ENCODE measurements around the gene ITGB3. TPM values are rescaled to one million over a fixed set of nuclear protein-coding genes. Genes with fewer than 3 reads are reported as not detected.

The ITGB3 gene
- total RNA-seq, 2 donors from 2014 or later = 0.39 TPM; not detected in 1

DNA sequence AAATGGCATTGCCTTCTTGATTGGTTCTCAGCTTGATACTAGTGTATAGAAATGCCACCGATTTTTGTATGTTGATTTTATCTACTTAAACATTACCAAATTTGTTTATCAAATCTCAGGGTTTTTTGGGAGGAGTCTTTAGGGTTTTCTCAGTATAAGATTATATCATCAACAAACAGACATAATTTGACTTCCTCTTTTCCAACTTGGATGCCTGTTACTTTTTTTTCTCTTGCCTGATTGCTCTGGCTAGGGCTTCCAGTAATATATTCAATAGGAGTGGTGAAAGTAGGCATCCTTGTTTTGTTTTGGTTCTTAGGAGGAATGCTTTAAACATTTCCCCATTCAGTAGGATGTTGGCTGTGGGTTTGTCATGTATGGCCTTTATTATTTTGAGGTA lies 99.2 kb downstream of the ITGB3 start:
- Mint-ChIP-seq H3K36me3 (no peaks in the 10 kb centered on the region), H3K4me1 (ENCODE audit: low read depth in 2 of 2) (no peaks in the 10 kb centered on the region), H3K9me3 (no peaks in the 10 kb centered on the region), H3K4me3 (no peak overlapping the region), H3K27ac (no peak overlapping the region), H3K27me3 (peaks cover 0 to 7% of the 10 kb centered on the region in 2 donors)
- ATAC-seq (no peak), DNase-seq (ENCODE audit: low spot score) (no peak)

DNA sequence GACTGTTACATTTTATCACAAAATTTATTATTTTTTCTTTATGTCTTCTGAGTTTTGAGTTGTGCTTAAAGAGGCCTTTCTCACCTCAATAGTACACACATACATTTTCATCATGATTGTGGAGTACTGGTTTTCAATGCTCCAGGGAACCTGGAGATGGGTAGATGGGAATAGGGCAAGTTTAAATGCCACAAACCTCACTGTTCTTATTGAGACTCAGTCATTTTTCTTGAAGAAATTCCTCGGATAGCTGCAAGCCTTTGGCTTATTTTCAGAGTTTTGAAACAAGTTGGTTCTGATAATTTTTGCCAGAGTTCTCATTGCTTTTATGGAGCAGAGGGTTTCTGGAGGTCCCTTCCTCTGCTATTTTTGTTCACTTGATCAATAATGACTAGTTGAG lies 105.0 kb downstream of the ITGB3 start:
- no peak for ATAC-seq
- Mint-ChIP-seq H3K27me3 (peaks cover 0 to 5% of the 10 kb centered on the region in 2 donors), H3K4me1 (ENCODE audit: low read depth in 2 of 2) (no peaks in the 10 kb centered on the region), H3K4me3 (no peak overlapping the region), H3K27ac (no peak overlapping the region), H3K9me3 (no peaks in the 10 kb centered on the region), H3K36me3 (no peaks in the 10 kb centered on the region)
- no peak for DNase-seq (ENCODE audit: low spot score)

Other genes with a start within 250 kb of the ITGB3 start
- gene CDC27, start 64.5 kb upstream of the ITGB3 start, total RNA-seq = 100 to 1,000 TPM; 134 to 141 TPM
- 1 to 10 TPM in 1 of 2 donors, under 1 TPM in 1; 0.92 to 1.1 TPM for gene MYL4, start 44.5 kb upstream of the ITGB3 start, total RNA-seq
- 1 to 10 TPM; 1.9 to 4.9 TPM for gene EFCAB13, start 70.1 kb downstream of the ITGB3 start, total RNA-seq

Measured in natural killer cell treated with Interleukin-12 subunit alpha and Interleukin-12 subunit beta and Interleukin-15 and Interleukin-18, amount 100 ng/mL, for 72 hours (primary cell).